Measurements from ENCODE around the gene NR1H3. TPM values are rescaled to one million over a fixed set of nuclear protein-coding genes. Genes with fewer than 3 reads are reported as not detected.

The NR1H3 gene
- total RNA-seq, 3 donors from 2014 or later: 56.1 to 92.4 (median 91.1) TPM

- TF ChIP-seq POLR2A (IDR thresholded peaks at IDR 0.05): no peak
- peak; percentile 19 to 41 (median 33) for TF ChIP-seq CTCF (IDR thresholded peaks at IDR 0.05)
- TF ChIP-seq POLR2AphosphoS5 (IDR thresholded peaks at IDR 0.05): peak; percentile 32 to 76 (median 53)
- peak overlapping the region; percentile 88 to 96 for H3K27ac ChIP-seq
- peak; percentile 84 to 87 for DNase-seq (ENCODE audit: low spot score in 2 of 2)
- intact Hi-C loops (cut with DNase I; ENCODE audit: low total_unique reads): no loop called here
- H3K4me3 ChIP-seq: peak overlapping the region; percentile 82 to 95 (median 93)
- H3K36me3 ChIP-seq: no peaks in the 10 kb centered on the region
- peaks cover 3 to 14% of the 10 kb centered on the region in 2 donors for H3K4me1 ChIP-seq
- no peaks in the 10 kb centered on the region for H3K9me3 ChIP-seq
- no peaks in the 10 kb centered on the region for H3K27me3 ChIP-seq
These were observed 11.4 kb downstream of the NR1H3 start for GRCh38 chr11:47269002-47269828.

DNA sequence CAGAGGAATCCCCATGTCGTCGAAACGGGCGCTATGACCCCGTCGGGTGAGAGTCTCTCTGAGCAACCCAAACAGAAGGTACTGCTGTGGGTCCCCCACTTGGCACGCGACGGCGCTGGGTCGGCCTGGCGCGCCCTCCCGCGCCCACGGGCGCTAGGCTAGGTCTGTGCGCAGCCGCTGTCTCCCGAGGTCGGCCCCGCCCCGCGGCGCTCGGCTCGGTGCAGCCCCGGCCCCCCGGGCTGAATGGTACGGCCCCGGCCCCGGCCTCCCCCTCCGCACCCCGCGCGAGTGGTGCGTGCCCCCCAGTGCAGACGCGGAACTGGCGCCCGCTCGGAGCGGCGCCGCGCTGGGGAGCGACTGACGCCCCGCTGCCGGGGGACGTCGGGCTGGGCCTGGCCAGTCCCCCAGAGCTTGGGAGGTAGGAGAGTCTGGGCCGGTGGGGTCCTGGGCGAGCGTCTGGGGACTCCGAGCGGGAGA is 12.1 kb downstream of the NR1H3 start, which contains the start of gene MADD:
TSS of gene MADD (plus strand) at position 305 of the 477 bp plus-strand sequence.
- Histone ChIP-seq H3K27me3 (no peaks in the 10 kb centered on the region), H3K9me3 (no peaks in the 10 kb centered on the region), H3K4me3 (peak within 1 kb of the TSS; percentile 82 to 95 (median 93)), H3K36me3 (peaks cover 4% of the 10 kb centered on the region), H3K27ac (peak within 1 kb of the TSS; percentile 88 to 96), H3K4me1 (peaks cover 3 to 14% of the 10 kb centered on the region in 2 donors)
- TF ChIP-seq POLR2AphosphoS5 (IDR thresholded peaks at IDR 0.05): peak in 2 of 3 donors; percentile 18 to 49
- TF ChIP-seq POLR2A (IDR thresholded peaks at IDR 0.05): no peak
- DNase-seq (ENCODE audit: low spot score in 2 of 2): peak; percentile 68 to 76
- intact Hi-C loops (cut with DNase I; ENCODE audit: low total_unique reads): no loop called here

DNA sequence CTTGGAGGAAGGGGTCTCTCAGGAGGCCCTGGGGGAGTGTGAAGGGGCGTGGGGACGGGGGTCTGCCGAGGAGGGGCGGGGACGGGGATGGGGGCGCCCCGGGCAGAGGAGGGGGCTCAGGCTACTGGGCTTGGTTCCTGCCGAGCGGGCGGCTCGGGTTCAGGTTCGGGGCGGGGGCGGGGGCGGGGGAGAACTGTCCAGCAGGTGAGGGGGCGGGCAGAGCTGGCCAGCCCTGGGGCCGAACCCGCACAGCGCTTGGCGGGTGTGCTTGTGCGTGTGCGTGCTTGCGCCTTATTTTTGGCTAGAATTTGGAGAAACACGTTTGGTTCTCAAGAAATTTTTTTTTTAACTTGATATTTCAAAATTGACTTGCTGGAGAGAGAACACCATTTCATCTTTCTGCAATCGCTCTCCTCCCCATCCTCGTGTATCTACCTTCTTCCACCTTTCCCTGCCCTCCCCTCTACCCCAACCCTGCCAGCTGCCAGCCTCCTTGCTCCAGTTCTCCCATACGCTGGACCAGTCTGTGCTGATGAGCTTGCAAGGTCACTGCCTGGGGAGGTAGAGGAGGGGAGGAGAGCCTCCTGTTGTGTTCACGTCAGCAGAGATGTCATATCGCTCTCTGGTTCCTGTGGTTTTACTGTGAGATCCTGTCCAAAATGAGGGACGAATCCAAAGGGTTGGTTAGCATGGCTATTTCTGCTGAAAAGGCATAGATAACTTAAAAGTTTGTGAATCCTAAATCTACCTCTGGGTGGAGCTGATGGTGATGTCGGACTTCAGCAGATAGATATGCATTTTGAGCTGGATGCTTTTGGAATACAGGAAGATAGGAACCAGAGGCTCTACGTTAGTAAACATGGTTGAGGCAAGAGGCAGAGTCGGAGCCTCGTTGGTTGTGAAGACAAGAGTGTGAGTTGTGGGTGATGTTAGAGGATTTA is 12.8 kb downstream of the NR1H3 start:
- DNase-seq (ENCODE audit: low spot score in 2 of 2): no peak
- intact Hi-C loops (cut with DNase I; ENCODE audit: low total_unique reads): no loop called here
- peaks cover 7% of the 10 kb centered on the region for H3K36me3 ChIP-seq
- H3K4me3 ChIP-seq: peak overlapping the region; percentile 82 to 95 (median 93)
- peaks cover 3 to 14% of the 10 kb centered on the region in 2 donors for H3K4me1 ChIP-seq
- no peak for TF ChIP-seq POLR2AphosphoS5 (IDR thresholded peaks at IDR 0.05)
- no peak for TF ChIP-seq CTCF (IDR thresholded peaks at IDR 0.05)
- TF ChIP-seq POLR2A (IDR thresholded peaks at IDR 0.05): no peak
- H3K27me3 ChIP-seq: no peaks in the 10 kb centered on the region
- no peaks in the 10 kb centered on the region for H3K9me3 ChIP-seq
- peak overlapping the region; percentile 88 to 96 for H3K27ac ChIP-seq

DNA sequence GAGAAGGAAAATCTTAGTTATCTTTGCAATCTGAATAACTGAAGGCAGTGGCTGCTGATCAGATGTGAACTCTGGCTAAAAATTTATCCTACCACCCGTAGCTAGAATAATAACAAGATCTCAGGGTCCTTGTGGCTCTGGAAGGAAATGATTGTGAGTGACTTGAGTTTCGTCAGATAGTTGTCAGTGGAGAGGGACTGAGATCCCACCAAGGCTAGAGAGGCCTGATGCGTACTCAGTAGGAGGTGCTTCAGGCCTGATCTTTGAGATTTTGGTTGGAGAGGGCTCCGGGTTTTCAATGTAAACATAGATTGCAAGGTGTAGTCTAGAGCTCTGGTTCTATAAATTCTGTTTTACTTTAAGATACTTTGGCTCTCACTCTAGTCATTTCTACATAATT is 13.5 kb downstream of the NR1H3 start:
- peaks cover 3 to 14% of the 10 kb centered on the region in 2 donors for H3K4me1 ChIP-seq
- peak overlapping the region; percentile 82 to 95 (median 93) for H3K4me3 ChIP-seq
- TF ChIP-seq POLR2AphosphoS5 (IDR thresholded peaks at IDR 0.05): no peak
- no peak for TF ChIP-seq POLR2A (IDR thresholded peaks at IDR 0.05)
- no peak for TF ChIP-seq CTCF (IDR thresholded peaks at IDR 0.05)
- peaks cover 7% of the 10 kb centered on the region for H3K36me3 ChIP-seq
- intact Hi-C loops (cut with DNase I; ENCODE audit: low total_unique reads): no loop called here
- no peaks in the 10 kb centered on the region for H3K27me3 ChIP-seq
- H3K27ac ChIP-seq: peak overlapping the region in 1 of 2 donors; percentile 23
- no peak for DNase-seq (ENCODE audit: low spot score in 2 of 2)
- no peaks in the 10 kb centered on the region for H3K9me3 ChIP-seq

- no peaks in the 10 kb centered on the region for H3K9me3 ChIP-seq
- intact Hi-C loops (cut with DNase I; ENCODE audit: low total_unique reads): no loop called here
- no peak overlapping the region for H3K4me3 ChIP-seq
- no peak for DNase-seq (ENCODE audit: low spot score in 2 of 2)
- TF ChIP-seq CTCF (IDR thresholded peaks at IDR 0.05): no peak
- no peak for TF ChIP-seq POLR2A (IDR thresholded peaks at IDR 0.05)
- no peak for TF ChIP-seq POLR2AphosphoS5 (IDR thresholded peaks at IDR 0.05)
- no peak overlapping the region for H3K27ac ChIP-seq
- no peaks in the 10 kb centered on the region for H3K27me3 ChIP-seq
- peaks cover 3 to 14% of the 10 kb centered on the region in 2 donors for H3K4me1 ChIP-seq
- peaks cover 12% of the 10 kb centered on the region for H3K36me3 ChIP-seq
These were observed 14.3 kb downstream of the NR1H3 start for GRCh38 chr11:47271961-47272661.
